ENCODE measurements around the gene APLP2.
A peak's percentile ranks its signal among the peaks of the same experiment; 100 is the strongest.

The APLP2 gene

DNA sequence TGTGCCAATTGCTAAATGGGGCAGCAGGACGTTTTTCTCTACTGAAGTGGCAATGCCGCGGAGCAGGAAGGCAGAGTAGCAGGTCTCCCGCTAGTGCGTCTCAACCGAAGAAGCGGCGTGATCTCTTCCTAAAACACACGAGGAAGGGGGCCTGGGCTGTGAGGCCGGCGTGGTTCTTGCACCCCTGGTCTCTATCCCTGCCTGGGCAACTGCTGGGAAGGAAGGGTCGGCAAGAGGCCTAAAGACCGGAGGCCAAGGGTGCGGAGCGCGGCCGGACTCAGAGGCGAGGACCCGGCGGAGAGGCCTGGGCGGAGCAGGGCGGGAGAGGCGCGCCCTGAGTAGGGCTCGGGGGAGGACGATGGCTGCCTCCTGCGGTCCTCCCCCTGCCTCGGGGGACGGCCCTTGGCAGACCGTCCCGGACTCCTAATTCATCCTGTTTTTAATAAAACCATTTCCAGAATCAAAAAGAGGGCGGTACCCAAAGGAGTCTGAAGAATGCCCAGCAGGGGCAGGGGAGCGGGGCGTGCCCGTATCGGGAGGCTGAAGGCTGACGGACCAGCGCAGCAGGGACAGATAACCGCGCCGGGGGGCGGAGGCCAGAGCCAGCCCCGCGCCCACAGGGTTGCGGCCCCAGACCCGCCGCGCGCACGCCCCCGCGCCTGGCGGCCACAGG, 572 bp upstream of the APLP2 start:
- peak overlapping the region; percentile 73 for H3K27ac ChIP-seq
- TF ChIP-seq, protein P1, sequence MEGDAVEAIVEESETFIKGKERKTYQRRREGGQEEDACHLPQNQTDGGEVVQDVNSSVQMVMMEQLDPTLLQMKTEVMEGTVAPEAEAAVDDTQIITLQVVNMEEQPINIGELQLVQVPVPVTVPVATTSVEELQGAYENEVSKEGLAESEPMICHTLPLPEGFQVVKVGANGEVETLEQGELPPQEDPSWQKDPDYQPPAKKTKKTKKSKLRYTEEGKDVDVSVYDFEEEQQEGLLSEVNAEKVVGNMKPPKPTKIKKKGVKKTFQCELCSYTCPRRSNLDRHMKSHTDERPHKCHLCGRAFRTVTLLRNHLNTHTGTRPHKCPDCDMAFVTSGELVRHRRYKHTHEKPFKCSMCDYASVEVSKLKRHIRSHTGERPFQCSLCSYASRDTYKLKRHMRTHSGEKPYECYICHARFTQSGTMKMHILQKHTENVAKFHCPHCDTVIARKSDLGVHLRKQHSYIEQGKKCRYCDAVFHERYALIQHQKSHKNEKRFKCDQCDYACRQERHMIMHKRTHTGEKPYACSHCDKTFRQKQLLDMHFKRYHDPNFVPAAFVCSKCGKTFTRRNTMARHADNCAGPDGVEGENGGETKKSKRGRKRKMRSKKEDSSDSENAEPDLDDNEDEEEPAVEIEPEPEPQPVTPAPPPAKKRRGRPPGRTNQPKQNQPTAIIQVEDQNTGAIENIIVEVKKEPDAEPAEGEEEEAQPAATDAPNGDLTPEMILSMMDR (conservative IDR thresholded peaks at IDR 0.05), result no peak
- peak; percentile 84 for TF ChIP-seq ZFX (IDR thresholded peaks at IDR 0.05)

DNA sequence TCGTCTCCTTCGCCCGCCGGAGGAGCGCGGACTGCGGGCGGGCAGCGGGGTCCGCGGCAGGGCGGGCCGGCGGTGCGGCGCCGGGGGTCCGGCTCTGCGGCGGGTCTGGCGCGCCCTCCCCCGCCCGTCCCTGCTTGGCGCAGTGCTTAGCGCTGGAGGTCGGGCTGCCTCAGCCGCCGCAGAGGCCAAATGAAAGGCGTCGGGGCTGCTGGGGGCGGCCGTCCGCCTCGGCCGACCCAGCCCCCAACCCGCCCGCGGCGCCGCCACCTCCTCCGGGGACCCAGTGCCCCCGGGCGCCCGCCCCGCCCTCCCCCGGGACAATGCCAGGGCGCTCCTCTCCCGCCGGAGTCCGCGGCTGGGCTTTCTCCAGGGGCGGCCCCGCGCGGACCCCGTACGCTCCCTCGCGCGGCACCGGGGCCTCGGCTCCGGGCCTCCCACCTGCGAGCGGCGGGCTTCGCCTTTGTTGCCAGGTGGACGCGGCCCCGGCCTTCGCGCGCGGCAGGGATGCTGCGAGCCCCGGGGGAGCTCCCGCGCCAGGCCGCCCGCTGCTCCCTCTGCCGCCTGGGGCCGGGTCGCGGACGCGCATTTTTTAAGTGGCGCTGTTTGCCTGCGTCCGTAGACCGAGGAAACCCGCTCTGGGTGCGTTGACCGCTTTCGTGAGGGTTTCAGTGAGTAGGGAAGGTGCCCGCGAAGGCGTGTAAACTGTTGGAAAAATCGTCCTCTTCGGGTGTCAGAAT, 583 bp downstream of the APLP2 start:
- TF ChIP-seq, protein P1 (conservative IDR thresholded peaks at IDR 0.05), result peak; percentile 40
- peak; percentile 63; the same call in 1 of the 2 replicates for TF ChIP-seq ZFX (IDR thresholded peaks at IDR 0.05)

DNA sequence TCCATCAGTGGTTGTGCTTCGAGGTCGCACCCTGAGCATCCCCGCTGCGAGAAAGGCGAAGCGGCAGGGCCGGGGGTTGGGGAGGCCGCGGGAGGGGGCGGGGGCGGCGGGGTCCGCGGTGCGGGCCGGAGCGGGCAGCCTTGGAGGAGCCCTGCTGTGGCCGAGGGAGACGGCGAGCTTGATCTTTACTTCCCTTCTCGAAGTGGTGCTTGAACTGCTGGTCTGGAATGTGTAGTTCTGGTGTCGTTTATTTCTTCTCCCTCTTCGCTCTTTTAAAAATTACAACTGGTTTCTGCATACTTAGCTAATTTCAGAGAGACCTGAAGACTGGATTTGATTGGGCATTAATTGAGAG, 1.1 kb downstream of the APLP2 start:
- no peak for TF ChIP-seq ZFX (IDR thresholded peaks at IDR 0.05)
- TF ChIP-seq, protein P1 (conservative IDR thresholded peaks at IDR 0.05), result no peak; the same call in 1 of the 2 replicates
- H3K27ac ChIP-seq, result peak overlapping the region; percentile 73

More for the DNA sequence above, 583 bp downstream of the APLP2 start:
- H3K27ac ChIP-seq, result peak overlapping the region; percentile 73

DNA sequence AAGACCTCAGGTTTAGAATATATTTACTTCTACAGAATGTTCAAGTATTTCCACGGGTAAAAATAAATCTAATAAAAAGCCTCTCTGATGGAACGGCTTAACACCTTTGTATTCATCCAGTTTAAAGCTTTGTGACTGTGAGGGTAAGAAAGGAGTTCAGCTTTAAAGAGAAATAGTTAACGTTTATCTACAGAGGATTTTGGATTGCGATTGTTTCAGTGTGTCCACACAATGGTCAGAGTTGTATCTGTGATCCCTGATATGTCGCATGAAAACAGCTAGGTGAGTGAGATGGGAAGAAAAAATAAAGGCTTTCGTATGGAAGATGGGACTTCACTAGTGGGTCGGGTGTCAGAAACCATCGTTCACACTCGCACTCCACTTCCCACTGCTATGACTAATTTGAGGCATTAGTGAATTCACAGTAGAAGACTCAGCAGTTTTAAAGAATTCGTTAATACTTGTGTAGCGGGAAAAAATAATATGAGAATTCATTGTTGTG, 1.6 kb downstream of the APLP2 start:
- H3K27ac ChIP-seq, result no peak overlapping the region; the same call in 1 of the 2 replicates

DNA sequence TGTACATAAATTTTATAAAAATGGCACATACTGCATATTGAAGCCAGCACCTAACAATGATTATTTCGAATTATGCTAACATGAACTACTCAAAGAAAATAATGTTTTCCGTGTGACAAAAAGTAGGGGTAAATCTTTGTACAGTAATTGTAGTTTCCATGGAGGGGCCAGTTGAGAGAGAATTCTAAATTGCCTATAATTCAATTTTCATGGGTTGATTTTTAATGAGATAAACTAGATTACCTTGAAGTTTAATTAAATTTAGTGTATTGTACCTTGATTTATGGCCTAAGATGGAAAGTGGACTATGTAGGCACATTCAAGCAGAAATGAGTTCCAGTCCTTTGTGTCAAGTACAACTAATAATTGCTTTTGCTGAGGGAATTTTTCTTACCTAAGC, 5.0 kb downstream of the APLP2 start:
- no peak for TF ChIP-seq ZFX (IDR thresholded peaks at IDR 0.05)
- TF ChIP-seq, protein P1 (conservative IDR thresholded peaks at IDR 0.05), result no peak
- H3K27ac ChIP-seq, result no peak overlapping the region

More for the DNA sequence above, 1.6 kb downstream of the APLP2 start:
- TF ChIP-seq, protein P1 (conservative IDR thresholded peaks at IDR 0.05), result no peak
- TF ChIP-seq ZFX (IDR thresholded peaks at IDR 0.05), result no peak

DNA sequence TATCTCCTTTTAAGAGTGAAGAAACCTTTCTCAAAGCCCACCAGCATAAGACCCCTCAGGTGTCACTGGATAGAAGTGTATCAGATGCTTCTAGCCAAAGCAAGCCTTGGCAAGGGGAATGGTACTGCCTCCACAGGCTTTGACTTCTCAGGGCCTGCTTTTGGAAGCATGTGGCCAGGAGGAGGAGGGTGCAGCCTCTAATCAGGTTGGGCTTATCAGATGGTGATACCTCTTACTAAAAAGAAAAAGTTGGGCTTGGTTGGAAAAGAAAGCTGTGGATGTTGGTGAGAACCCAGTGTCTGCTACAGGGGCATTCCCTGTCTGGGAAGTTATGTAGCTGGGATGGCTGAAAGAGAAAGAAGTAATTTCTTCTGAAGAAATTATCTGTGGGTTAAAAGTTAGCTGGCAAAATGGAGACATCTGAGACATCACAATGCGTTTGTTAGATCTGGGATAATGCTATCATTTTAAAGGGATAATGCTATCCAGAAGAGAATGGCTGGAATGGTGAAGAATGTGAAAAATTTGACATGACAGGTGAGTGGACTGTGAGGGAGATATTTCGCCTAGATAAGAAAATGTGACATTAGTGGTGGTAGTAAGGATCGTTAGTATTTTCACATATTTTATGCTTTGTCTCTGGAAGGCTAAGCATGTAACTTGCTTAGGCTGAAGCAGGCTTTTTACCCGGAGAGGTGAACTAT, 7.2 kb downstream of the APLP2 start:
- TF ChIP-seq, protein P1 (conservative IDR thresholded peaks at IDR 0.05), result no peak
- no peak for TF ChIP-seq ZFX (IDR thresholded peaks at IDR 0.05)
- H3K27ac ChIP-seq, result no peak overlapping the region

Measured in C4-2B (cell line).